ENCODE data around the gene ALG8.

- TF ChIP-seq, protein P1, sequence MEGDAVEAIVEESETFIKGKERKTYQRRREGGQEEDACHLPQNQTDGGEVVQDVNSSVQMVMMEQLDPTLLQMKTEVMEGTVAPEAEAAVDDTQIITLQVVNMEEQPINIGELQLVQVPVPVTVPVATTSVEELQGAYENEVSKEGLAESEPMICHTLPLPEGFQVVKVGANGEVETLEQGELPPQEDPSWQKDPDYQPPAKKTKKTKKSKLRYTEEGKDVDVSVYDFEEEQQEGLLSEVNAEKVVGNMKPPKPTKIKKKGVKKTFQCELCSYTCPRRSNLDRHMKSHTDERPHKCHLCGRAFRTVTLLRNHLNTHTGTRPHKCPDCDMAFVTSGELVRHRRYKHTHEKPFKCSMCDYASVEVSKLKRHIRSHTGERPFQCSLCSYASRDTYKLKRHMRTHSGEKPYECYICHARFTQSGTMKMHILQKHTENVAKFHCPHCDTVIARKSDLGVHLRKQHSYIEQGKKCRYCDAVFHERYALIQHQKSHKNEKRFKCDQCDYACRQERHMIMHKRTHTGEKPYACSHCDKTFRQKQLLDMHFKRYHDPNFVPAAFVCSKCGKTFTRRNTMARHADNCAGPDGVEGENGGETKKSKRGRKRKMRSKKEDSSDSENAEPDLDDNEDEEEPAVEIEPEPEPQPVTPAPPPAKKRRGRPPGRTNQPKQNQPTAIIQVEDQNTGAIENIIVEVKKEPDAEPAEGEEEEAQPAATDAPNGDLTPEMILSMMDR (optimal IDR thresholded peaks at IDR 0.05 in 1 of 3, IDR thresholded peaks at IDR 0.05 in 1 of 3, conservative IDR thresholded peaks at IDR 0.05 in 1 of 3; ENCODE audit: extremely low read depth in 1 of 3, insufficient read depth in 2 of 3, low read length in 3 of 3), result no peak
- no peak for TF ChIP-seq EZH2 (IDR thresholded peaks at IDR 0.05; ENCODE audit: low read length)
Measured at GRCh38 chr11:78150346-78150745, 10.9 kb upstream of the ALG8 start.

Measured in keratinocyte (primary cell).